HG03095 (cell line): ENCODE results near the gene ASTN2.
"Not testable (repeated sequence)": the region's sequence is repeated elsewhere in the genome, so short reads cannot be mapped to it uniquely, and the experiment has no call there.

Experiments
- ATAC-seq: cut with Tn5 transposase; IDR thresholded peaks from one replicate; pipeline ENCODE4 v1.9.1; 2021; ENCODE audit warnings: moderate library complexity; ENCODE audit not compliant: unreplicated experiment

Gene ASTN2

DNA sequence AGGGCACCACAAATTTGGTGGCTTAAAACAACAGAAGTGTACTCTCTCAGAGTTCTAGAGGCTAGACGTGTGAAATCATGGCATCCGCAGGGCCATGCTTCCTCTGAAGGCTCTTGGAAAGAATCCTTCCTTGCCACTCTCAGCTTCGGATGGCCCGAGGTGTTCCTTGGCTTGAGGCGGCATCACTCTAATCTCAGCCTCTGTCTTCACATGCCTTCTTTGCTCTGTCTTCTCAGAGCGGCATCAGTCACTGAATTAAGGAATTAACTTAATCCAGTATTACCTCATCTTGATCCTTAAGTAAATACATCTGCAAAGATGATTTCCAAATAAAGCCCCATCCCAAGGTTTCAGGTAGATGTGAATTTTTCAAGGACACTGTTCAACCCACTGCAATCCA is 938.9 kb downstream of the ASTN2 start:
- no peak for ATAC-seq

DNA sequence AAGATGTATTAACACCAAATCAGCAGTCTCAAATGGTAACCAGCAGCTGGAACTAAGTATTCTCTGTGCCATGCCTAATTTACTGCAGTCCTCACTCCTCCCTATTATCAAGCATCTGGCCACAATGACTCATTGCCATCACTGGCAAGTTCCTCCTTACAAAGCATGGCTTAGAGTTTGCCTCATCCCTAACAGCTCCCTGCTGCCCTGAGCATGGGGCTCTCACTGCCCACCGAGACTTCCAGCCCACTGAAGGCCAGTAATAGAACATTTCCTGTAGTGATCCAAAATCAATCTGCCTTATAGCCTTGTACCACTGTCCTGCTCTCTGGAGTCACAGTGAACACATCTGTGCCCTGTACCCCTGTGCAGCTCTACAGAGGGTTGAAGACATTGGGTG is 939.7 kb downstream of the ASTN2 start:
- no peak for ATAC-seq

DNA sequence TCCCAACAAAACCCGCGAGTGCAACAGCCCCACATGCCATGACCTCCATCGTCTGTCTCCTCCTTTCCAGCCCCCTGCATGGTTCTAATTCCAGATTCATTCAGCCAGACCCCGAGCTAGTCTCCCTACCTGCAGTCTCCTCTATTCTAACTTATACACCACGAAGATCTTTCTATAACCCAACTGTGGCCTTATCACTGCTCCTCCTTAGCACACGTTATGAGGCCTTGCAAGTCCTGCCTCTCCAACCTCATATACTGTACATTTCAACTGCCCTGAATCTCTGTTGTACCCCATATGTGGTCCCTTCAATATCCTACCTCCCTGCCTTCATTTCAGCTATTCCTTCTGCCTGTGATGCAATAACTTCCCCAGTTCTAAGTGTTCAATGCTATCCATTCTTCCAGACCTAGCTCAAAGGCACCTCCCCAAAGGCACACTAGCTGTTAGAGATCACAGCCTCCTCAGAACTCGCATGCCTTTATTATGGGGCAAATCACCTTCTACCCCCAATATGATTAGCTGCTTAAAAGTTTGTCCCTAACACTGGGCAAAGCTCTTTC is 942.8 kb downstream of the ASTN2 start:
- no peak for ATAC-seq

DNA sequence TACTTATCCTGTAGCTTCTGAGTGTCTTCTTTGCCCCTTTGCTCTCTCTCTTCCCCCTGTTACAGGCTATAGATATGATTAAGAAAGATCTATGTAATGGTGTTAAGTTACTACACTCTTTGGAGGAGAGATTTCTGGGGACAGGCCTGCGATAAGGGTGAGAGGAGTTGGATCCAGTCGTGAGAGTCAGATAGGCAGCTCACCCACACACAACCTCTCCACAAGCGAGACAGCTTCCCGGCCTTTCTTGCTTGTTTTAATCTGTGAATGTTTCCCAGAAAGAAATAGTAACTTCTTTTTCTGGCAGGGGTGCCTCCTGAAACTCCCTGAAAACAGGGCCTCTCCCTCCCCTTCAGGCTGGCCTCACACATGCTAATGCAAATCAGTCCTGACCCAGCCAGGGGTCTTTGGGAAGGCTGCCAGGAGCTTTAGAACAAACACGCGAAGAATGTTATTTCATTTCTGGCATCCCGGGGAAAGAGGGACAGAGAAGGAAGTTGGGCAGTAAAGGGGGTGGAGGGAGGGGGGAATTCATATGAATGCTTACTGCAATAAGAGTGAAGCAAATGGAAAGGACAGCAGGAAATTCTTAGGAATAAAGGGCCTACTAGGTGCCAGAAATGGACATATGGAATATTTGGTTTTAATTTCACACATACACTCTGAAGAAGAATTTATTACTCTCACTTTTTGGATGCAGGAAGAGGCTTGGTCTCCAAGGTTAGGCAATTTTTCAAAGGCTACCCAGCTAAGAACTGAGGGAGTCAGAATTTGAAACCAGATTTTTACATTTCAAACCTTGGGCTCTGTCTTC is 943.6 kb downstream of the ASTN2 start:
- no peak for ATAC-seq

DNA sequence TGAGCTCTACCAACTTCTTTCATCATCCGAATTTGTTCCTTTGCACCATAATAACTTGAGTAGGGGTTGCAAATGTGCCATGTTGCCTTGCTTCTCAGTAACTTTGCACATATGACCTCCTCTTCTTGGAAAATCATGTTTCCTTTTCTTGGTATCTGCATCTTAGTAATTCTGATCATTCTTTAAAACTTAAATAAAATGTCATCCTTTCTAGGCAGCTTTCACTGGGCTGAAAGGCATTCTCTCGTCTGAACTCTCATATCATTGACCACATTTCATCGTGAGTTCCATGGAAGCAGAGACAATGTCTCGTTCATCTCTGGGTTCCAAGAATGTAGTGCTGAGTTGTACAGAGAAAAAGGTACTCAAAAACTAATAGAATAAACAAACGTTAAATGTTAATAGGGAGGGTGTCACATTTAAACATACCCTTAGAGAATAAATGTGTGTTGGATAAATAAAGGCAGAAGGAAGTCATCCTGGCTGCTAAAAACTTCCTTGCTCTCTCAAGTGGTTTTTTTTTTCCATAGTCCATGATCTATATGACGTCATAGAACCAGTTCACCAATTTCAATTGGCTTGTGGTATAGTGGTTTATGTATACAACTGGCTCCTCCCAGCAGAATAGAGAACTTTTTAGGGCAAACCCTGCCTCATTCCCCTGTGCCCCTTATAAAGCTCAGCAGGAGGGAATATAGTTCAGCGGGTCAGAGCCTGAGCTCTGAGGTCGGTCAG is 945.9 kb downstream of the ASTN2 start:
- no peak for ATAC-seq

- no peak for ATAC-seq
Observed at GRCh38 chr9:116468369-116468768, 946.5 kb downstream of the ASTN2 start.

- ATAC-seq, result no peak
Observed at GRCh38 chr9:116467740-116468351, 947.0 kb downstream of the ASTN2 start.

DNA sequence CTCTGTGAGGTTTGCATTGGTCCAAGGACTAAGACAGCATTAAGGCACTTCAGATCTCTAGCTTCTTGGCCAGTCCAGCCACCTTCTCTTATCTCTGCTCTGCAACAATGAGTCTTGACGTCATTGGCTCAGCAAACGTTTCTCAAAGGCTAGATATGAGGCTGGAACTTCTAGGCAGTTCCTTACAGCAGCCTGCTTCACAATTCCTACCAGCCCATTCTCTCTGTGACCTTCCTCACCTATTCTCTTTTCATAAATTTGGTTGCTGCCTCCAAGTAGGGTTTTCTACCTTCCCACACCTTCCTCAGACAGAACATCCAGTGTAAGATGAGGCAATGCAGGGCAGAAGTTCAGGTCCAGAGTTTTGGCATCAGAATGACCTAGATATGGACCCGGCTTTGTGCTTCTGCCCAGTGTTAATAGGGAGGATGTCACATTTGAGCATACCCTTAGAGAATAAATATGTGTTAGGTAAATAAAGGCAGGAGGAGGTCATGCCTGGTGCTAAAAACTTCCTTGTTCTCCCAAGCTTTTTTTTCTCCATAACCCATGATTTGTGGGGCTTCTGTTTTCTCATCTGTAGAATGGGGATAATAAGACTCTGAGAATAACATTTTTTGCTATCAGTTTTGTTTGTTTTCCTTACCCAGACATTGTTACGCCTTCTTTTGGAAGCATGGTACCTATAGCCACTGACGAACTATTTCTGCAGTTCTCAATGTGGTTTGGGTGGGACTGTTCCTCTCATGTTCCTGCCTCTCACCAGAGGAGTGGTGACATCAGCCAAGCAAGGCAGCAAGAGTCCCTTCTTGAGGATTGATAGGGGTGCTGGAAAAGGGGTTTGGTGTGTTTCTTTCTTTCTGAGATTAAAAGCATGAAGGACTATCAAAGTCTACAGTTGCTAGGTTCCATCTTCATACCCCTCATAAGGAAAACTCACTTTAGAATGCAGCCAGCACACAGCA is 948.3 kb downstream of the ASTN2 start:
- no peak for ATAC-seq

DNA sequence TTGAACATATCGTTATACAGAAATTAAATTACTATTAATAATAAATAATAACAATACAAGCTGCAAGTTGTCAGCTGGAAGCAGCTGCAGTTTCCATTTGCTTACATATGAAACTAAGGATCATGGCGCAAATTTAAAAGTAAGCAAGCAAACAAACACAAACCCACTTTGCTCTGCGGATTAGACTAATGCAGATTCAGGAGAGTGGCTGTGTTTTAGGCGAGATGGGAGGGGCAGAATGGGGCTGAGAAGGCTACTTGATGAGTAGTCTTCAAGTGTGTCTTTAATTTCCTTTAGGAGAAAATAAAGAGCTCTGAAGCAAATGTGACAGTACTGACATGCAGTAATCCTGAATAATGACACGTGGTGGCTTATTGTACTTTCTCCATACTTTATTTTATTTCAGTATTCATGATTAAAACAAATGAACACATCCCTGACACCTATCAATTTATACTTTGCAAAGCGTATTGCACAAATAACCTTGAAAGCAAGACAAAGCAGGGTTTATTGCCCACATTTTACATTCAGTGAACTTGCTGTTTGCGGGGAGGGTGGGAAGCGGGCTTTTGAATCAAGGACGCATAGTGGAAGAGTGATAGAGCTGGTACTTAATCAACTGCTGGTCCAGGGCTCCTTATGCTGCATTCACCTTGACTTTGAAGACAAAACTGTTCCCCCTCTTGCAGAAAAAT is 949.1 kb downstream of the ASTN2 start:
- ATAC-seq, result no peak

DNA sequence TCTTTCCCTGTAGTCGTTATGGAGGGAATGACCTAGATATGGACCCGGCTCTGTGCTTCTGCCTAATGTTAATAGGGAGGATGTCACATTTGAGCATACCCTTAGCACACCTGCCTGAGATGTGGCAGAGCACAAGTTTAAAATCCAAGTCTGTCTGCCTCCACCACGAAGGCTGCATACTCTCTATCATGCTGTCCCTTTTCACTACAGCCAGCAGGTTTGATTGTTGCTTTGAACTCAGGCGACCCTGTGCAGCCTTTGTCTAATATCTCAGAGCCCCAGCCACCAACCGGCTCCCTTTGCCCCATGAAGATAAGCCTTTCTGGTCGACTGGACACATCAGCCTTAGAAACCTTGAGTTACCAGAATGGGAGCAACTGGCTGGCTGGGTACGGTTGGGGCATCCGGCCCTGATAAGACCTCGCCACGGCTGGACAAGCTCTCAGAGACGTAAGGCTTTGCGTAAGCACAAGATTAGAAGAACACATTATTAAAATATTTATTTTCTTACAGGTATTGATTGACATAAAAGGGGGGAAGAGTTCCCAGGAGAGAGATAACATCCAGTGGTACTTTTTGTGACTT is 949.8 kb downstream of the ASTN2 start:
- ATAC-seq, result no peak

DNA sequence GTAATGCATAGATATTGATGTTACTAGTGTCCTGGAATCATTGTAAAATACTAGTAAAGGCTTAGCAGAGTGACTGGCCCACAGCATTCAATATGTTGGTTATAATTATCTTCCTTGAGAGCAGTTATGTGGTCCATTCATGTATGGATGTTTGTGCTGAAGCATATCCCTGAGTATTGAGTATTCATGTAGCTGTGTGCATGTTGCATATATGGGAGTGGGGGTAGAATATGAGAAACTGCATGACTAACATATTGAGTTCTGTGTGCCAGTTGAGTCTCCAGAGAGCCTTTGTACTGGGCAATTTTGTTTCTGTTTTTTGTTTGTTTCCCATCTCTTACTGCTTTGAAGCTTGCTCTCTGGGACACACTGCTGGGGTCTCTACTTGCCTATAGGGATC is 950.4 kb downstream of the ASTN2 start:
- no peak for ATAC-seq

DNA sequence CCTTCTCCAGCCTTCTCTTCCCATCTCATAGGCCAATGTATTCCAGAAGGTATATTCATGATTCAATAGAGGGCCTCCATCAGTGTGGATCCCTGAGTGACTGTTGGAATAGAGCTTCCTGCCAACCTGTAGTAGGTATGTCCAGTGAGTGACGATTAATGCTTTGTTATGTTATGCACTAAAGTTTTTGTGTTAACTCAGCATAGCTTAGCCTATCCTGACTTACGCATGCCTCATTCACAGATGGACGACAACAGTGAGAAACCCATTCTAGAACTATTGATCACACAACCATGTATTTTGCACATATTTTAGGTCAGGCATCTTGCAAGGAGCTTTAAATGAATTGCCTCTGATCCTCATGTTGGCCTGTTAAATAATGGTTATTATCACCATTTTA is 953.2 kb downstream of the ASTN2 start:
- ATAC-seq, result no peak

DNA sequence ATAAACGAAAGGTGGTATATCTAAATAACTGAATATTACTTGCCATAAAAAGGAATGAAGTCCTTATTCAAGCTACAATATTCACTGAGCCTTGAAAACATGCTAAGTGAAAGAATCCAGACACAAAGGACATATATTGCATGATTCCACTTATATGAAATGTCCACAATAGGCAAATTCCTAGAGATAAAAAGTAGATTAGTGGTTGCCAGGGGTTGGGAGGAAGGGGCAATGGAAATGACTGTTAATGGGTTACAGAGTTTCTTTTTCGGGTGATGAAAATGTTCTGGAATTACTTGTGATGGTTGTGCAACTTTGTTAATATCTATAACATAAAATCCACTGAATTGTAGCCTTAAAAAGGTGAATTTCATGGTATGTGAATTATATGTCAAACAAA is 954.8 kb downstream of the ASTN2 start:
- ATAC-seq, result no peak

DNA sequence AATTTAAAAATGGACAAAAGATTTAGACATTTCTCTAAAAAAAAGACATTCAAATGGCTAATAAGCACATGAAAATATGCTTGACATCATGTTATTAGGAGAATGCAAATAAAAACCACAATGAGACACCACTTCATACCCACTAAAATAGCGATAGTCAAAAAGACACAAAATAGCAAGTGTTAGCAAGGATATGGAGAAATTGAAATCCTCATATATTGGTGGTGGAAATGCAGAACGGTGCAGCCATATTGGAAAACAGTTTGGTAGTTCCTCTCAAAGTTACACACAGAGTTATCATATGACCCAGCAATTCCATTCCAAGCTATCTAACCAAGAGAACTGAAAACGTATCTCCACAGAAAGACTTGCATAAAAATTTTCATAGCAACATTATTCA is 955.3 kb downstream of the ASTN2 start:
- no peak for ATAC-seq

DNA sequence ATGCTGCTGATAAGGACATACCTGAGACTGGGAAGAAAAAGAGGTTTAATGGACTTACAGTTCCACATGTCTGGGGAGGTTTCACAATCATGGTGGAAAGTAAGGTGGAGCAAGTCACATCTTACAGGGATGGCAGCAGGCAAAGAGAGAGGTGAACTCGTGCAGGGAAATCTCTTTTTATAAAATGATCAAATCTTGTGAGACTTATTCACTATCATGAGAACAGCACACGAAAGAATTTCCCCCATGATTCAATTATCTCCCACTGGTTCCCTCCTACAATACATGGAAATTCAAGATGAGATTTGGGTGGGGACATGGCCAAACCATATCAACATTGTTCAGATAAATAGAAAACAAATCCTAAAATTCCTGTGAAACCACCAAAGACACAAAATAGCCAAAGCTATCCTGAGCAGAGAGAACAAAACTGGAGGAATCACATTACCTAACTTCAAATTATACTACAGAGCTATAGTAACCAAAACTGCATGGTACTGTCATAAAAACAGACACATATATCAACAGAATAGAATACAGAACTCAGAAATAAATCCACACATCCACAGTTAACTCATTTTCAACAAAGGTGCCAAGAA is 958.3 kb downstream of the ASTN2 start:
- no peak for ATAC-seq

DNA sequence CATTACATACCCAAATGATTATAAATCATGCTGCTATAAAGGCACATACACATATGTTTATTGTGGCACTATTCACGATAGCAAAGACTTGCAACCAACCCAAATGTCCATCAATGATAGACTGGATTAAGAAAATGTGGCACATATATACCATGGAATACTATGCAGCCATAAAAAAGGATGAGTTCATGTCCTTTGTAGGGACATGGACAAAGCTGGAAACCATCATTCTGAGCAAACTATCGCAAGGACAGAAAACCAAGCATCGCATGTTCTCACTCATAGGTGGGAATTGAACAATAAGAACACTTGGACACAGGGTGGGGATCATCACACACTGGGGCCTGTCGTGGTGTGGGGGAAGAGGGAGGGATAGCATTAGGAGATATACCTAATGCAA is 960.3 kb downstream of the ASTN2 start:
- ATAC-seq, result not testable (repeated sequence)

- ATAC-seq, result no peak
Observed at GRCh38 chr9:116453785-116454184, 961.1 kb downstream of the ASTN2 start.

GRCh38 chr9:116452634-116453033 is 962.2 kb downstream of the ASTN2 start:
- no peak for ATAC-seq

DNA sequence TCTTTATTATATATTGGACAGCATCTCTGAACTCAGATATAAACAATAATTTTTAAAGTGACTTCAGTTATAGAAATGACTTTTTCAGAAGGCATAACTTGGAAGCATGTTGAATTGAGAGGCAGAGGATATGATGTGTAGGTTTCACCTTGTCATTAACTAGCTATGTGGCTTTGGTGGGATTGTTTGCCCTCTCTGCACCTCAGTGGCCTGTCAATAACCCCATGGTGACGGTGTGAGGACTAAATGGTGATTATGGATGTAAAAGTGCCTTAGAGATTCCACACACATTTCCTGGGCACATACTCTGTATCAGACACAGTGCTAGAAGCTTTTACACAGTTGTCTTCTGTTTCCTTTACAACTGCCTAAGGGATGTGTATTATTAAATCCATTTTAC is 962.6 kb downstream of the ASTN2 start:
- ATAC-seq, result no peak
